Testis (tissue), 3 donors: ENCODE results near the gene FRMD6. TPM values are rescaled to one million over a fixed set of nuclear protein-coding genes. Genes with fewer than 3 reads are reported as not detected.

ENCODE experiments used
- DNase-seq: peaks from one replicate; pipeline ENCODE4 v3.0.0-alpha.2; 2019
- H3K27ac ChIP-seq, 2 donors: fragments of 200-600 bp; sonication (generic); one replicate each; pipeline ENCODE4 v1.5.1; 2019
- H3K27me3 ChIP-seq: fragments of 200-600 bp; sonication (generic); one replicate; pipeline ENCODE4 v1.5.1; 2019
- H3K36me3 ChIP-seq: fragments of 200-600 bp; sonication (generic); one replicate; pipeline ENCODE4 v1.5.1; 2017; ENCODE audit warnings: low read depth; ENCODE audit errors: missing control alignments
- H3K4me1 ChIP-seq: fragments of 200-600 bp; sonication (generic); one replicate; pipeline ENCODE4 v1.5.1; 2019
- H3K4me3 ChIP-seq, 2 donors: fragments of 200-600 bp; sonication (generic); one replicate each; pipeline ENCODE4 v1.5.1; 2017 to 2019
- H3K9me3 ChIP-seq: fragments of 200-600 bp; sonication (generic); one replicate; pipeline ENCODE4 v1.5.1; 2017
- POLR2A ChIP-seq: fragments of 450-650 bp; IDR thresholded peaks from one replicate; pipeline ENCODE4 v1.6.1; 2017; ENCODE audit warnings: antibody characterized with exemption, mild to moderate bottlenecking, moderate library complexity
- WGBS, 2 donors: methylation state at CpG; one replicate each; pipeline ENCODE4 v1.1.5; 2018; 5-methylcytosine and 5-hydroxymethylcytosine counted together
- intact Hi-C: fragments of 100-400 bp; cut with DNase I; formaldehyde crosslinking; loops from one replicate; pipeline ENCODE4 v1.15.1; 2023; ENCODE audit warnings: low total_unique reads
- polyA plus RNA-seq: library from polyadenylated mRNA; stranded (reverse); fragments of 350-450 nt; fragmentation: Illumina TruSeq; extraction: RNeasy Lipid Tissue Mini Kit (QIAGEN cat#74804); gene quantifications from one replicate; pipeline ENCODE4 v1.2.3, GENCODE V29; 2014; ENCODE audit warnings: low read depth, low replicate concordance; ENCODE audit not compliant: insufficient read depth
- total RNA-seq, 2 donors: library from RNA; depleted of rRNA; stranded (reverse); fragments of >200 nt; gene quantifications; one replicate each; pipeline ENCODE4 v1.2.3, GENCODE V29; 2016
- TF ChIP-seq, protein P1 (sequence below), 3 experiments: fragments of 450-650 bp in 2 of 3; fragments of 200-600 bp in 1 of 3; sonication (generic) in 1 of 3; IDR thresholded peaks; one replicate each; pipeline ENCODE4 v1.5.1; 2016 to 2019; ENCODE audit warnings: antibody characterized with exemption in 3 of 3, mild to moderate bottlenecking in 2 of 3, moderate library complexity in 1 of 3

The FRMD6 gene
- total and polyA plus RNA-seq, 3 donors from 2014 or later: 59.2 to 71.3 (median 67.0) TPM

DNA sequence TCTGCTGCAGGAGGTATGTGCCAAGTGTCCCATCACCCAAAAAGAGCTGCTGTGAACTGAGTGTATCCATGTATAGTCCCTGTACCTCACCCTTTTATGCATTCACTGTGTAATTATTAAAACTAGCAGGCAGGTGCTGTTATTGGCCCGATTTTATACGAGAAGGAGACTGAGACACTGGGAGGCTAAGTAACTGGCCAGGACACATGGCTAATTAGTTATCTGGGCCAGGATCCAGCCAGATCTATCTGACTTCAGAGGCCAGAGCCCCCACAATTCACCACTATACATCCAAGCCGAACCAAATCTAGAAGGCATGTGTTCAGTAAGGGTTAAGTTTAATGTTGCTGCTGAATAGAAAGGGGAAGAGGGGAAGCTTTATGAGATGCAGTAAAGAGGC is 73.4 kb downstream of the FRMD6 start:
- H3K27ac ChIP-seq: no peak overlapping the region
- WGBS, 2 donors: 87 to 91% methylated on average over 2 to 3 of the region's 3 CpGs
- no peaks in the 10 kb centered on the region for H3K4me1 ChIP-seq
- intact Hi-C loops: no loop called here
- TF ChIP-seq POLR2A: no peak
- TF ChIP-seq, protein P1, sequence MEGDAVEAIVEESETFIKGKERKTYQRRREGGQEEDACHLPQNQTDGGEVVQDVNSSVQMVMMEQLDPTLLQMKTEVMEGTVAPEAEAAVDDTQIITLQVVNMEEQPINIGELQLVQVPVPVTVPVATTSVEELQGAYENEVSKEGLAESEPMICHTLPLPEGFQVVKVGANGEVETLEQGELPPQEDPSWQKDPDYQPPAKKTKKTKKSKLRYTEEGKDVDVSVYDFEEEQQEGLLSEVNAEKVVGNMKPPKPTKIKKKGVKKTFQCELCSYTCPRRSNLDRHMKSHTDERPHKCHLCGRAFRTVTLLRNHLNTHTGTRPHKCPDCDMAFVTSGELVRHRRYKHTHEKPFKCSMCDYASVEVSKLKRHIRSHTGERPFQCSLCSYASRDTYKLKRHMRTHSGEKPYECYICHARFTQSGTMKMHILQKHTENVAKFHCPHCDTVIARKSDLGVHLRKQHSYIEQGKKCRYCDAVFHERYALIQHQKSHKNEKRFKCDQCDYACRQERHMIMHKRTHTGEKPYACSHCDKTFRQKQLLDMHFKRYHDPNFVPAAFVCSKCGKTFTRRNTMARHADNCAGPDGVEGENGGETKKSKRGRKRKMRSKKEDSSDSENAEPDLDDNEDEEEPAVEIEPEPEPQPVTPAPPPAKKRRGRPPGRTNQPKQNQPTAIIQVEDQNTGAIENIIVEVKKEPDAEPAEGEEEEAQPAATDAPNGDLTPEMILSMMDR (IDR thresholded peaks at IDR 0.05): no peak
- H3K27me3 ChIP-seq: no peaks in the 10 kb centered on the region
- H3K36me3 ChIP-seq: no peaks in the 10 kb centered on the region
- H3K9me3 ChIP-seq: no peaks in the 10 kb centered on the region
- H3K4me3 ChIP-seq: no peak overlapping the region
- DNase-seq: no peak

DNA sequence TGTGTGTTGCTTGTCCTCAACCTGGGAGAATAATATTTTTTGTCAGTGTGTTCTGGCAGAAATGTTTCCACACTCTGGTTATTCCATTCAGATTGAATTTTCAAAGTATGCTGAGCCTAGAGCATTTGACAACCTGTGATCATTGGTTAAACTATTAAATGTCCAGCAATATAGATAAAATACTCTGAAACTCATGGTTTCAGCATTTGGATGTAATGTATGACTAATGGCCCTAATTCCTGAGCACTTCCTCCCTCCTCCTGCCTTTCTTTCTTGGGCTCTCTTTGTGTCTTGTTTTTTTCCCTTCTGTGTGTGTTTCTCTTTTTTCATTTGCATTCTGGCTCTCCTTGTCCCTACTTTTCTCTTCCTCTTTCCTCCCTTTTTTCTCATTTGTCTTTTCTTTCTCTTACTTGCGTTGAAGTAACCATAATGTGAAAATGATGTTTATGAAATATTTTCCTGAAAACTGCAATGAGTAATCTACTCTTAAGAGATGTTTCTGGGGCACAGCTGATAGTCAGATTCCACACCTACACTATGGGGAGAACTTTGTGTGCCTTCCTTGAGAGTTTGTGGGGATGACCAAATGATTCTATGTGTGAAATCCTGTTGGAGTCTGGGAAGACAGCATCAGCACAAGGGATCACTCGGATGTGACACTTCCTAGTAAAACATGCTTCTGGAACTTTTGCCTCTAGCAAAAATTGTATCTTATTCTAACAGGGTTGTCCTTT is 74.6 kb downstream of the FRMD6 start:
- TF ChIP-seq, protein P1 (IDR thresholded peaks at IDR 0.05): no peak
- no peak for TF ChIP-seq POLR2A
- Histone ChIP-seq H3K27me3 (no peaks in the 10 kb centered on the region), H3K9me3 (no peaks in the 10 kb centered on the region), H3K4me1 (no peaks in the 10 kb centered on the region), H3K36me3 (no peaks in the 10 kb centered on the region), H3K4me3 (no peak overlapping the region), H3K27ac (no peak overlapping the region)
- intact Hi-C loops: no loop called here
- no peak for DNase-seq
- WGBS, 2 donors: 83 to 85% methylated on average over 2 of the region's 2 CpGs

DNA sequence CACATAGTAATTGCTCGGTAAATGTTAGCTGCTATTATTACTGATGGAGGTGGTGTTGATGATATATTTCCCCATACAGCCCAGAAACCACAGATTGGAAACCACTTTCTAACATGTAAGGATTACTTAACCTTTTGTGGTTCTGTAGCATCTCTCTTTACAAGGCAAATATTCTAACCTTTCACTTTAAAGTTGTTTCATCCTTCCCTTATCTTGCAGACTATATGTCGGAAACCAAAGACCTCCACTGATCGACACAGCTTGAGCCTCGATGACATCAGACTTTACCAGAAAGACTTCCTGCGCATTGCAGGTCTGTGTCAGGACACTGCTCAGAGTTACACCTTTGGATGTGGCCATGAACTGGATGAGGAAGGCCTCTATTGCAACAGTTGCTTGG is 75.8 kb downstream of the FRMD6 start:
- TF ChIP-seq, protein P1 (IDR thresholded peaks at IDR 0.05): no peak
- no peak for TF ChIP-seq POLR2A
- DNase-seq: no peak
- intact Hi-C loops: no loop called here
- Histone ChIP-seq H3K9me3 (no peaks in the 10 kb centered on the region), H3K4me3 (no peak overlapping the region), H3K36me3 (no peaks in the 10 kb centered on the region), H3K27ac (no peak overlapping the region), H3K27me3 (no peaks in the 10 kb centered on the region), H3K4me1 (no peaks in the 10 kb centered on the region)
- WGBS, 2 donors: 86 to 92% methylated on average over 5 of the region's 5 CpGs

DNA sequence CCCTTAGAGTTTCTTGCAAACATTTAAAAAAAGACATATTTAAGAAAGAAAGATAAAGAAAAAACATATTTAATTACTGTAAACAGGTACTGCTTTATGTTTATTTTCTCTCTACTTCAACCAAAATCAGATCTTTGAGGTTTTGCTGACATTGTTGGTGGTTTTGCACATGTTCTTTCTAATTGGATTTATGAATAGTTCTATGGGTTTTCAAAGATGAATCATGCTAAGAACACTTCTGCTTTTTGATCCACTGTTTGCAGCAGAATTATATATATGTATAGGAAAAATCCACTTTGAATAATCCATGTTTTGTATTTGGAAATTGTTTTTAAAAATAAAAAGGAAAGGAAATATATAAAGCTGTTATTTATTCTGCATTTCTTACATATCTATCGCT is 78.4 kb downstream of the FRMD6 start:
- Histone ChIP-seq H3K36me3 (no peaks in the 10 kb centered on the region), H3K27me3 (no peaks in the 10 kb centered on the region)

More for the DNA sequence above, 78.4 kb downstream of the FRMD6 start:
- Histone ChIP-seq H3K9me3 (no peaks in the 10 kb centered on the region), H3K27ac (no peak overlapping the region), H3K4me3 (no peak overlapping the region), H3K4me1 (no peaks in the 10 kb centered on the region)
- intact Hi-C loops: no loop called here
- WGBS, 2 donors: 90 to 100% methylated on average over 1 of the region's 1 CpG
- no peak for DNase-seq
- TF ChIP-seq, protein P1 (IDR thresholded peaks at IDR 0.05): no peak
- TF ChIP-seq POLR2A: no peak
